Mucosa of rectum (tissue), 2 donors: Measurements from ENCODE around the gene FAM185A.

Experiments
- H3K27ac ChIP-seq, 2 donors: one replicate each; pipeline ENCODE4 v1.7.0; 2013; ENCODE audit warnings: inconsistent platforms in 2 of 2, low read depth in 2 of 2, low read length in 2 of 2
- H3K27me3 ChIP-seq, 2 donors: one replicate each; pipeline ENCODE4 v1.7.0; 2013; ENCODE audit warnings: low read length in 2 of 2; ENCODE audit not compliant: control insufficient read depth in 2 of 2, insufficient read depth in 2 of 2
- H3K36me3 ChIP-seq, 2 donors: one replicate each; pipeline ENCODE4 v1.7.0; 2013; ENCODE audit warnings: low read length in 2 of 2; ENCODE audit not compliant: control insufficient read depth in 2 of 2, insufficient read depth in 2 of 2
- H3K4me1 ChIP-seq, 2 donors: one replicate each; pipeline ENCODE4 v1.7.0; 2013; ENCODE audit warnings: low read length in 2 of 2, mild to moderate bottlenecking in 1 of 2; ENCODE audit not compliant: control insufficient read depth in 2 of 2, insufficient read depth in 2 of 2
- H3K4me3 ChIP-seq, 2 donors: one replicate each; pipeline ENCODE4 v1.7.0; 2013; ENCODE audit warnings: low read length in 2 of 2
- H3K9ac ChIP-seq, 2 donors: one replicate each; pipeline ENCODE4 v1.7.0; 2013; ENCODE audit warnings: low read length in 2 of 2, low read depth in 1 of 2, mild to moderate bottlenecking in 1 of 2
- H3K9me3 ChIP-seq, 2 donors: one replicate each; pipeline ENCODE4 v1.7.0; 2013; ENCODE audit warnings: low read length in 2 of 2; ENCODE audit not compliant: control insufficient read depth in 2 of 2
- donor health status: healthy.
- donor health status: Normal muscosa, but diverticular disease.

Gene FAM185A

GRCh38 chr7:102811942-102812678 is 63.3 kb downstream of the FAM185A start:
- H3K27ac ChIP-seq, result no peak overlapping the region
- H3K4me3 ChIP-seq, result no peak overlapping the region
- H3K27me3 ChIP-seq, result no peaks in the 10 kb centered on the region
- no peaks in the 10 kb centered on the region for H3K9me3 ChIP-seq
- no peaks in the 10 kb centered on the region for H3K4me1 ChIP-seq
- H3K36me3 ChIP-seq, result peaks cover 3 to 4% of the 10 kb centered on the region in 2 donors
- H3K9ac ChIP-seq, result no peak overlapping the region

GRCh38 chr7:102813191-102814024 is 64.6 kb downstream of the FAM185A start:
- Histone ChIP-seq H3K4me1 (no peaks in the 10 kb centered on the region), H3K27ac (no peak overlapping the region), H3K36me3 (peaks cover under 1 to 3% of the 10 kb centered on the region in 2 donors), H3K4me3 (no peak overlapping the region), H3K9ac (no peak overlapping the region), H3K27me3 (no peaks in the 10 kb centered on the region), H3K9me3 (no peaks in the 10 kb centered on the region)

GRCh38 chr7:102814025-102814471 is 65.2 kb downstream of the FAM185A start:
- no peaks in the 10 kb centered on the region for H3K36me3 ChIP-seq
- H3K4me3 ChIP-seq, result no peak overlapping the region
- H3K9ac ChIP-seq, result no peak overlapping the region
- H3K27me3 ChIP-seq, result no peaks in the 10 kb centered on the region
- H3K27ac ChIP-seq, result no peak overlapping the region
- no peaks in the 10 kb centered on the region for H3K4me1 ChIP-seq
- no peaks in the 10 kb centered on the region for H3K9me3 ChIP-seq

- H3K9me3 ChIP-seq, result no peaks in the 10 kb centered on the region
- H3K36me3 ChIP-seq, result no peaks in the 10 kb centered on the region
- H3K4me3 ChIP-seq, result no peak overlapping the region
- no peaks in the 10 kb centered on the region for H3K4me1 ChIP-seq
- H3K27me3 ChIP-seq, result no peaks in the 10 kb centered on the region
- H3K27ac ChIP-seq, result no peak overlapping the region
- H3K9ac ChIP-seq, result no peak overlapping the region
Measured at GRCh38 chr7:102817616-102818573, 69.1 kb downstream of the FAM185A start.

GRCh38 chr7:102819151-102819550 is 70.4 kb downstream of the FAM185A start:
- no peaks in the 10 kb centered on the region for H3K36me3 ChIP-seq
- no peaks in the 10 kb centered on the region for H3K4me1 ChIP-seq
- H3K4me3 ChIP-seq, result no peak overlapping the region
- H3K9me3 ChIP-seq, result no peaks in the 10 kb centered on the region
- no peaks in the 10 kb centered on the region for H3K27me3 ChIP-seq
- no peak overlapping the region for H3K27ac ChIP-seq
- H3K9ac ChIP-seq, result no peak overlapping the region

GRCh38 chr7:102821994-102822747 is 73.4 kb downstream of the FAM185A start:
- Histone ChIP-seq H3K27ac (no peak overlapping the region), H3K9me3 (no peaks in the 10 kb centered on the region), H3K27me3 (no peaks in the 10 kb centered on the region), H3K9ac (no peak overlapping the region), H3K36me3 (peaks cover 3% of the 10 kb centered on the region in 2 donors), H3K4me1 (no peaks in the 10 kb centered on the region), H3K4me3 (no peak overlapping the region)

GRCh38 chr7:102823390-102824119 is 74.8 kb downstream of the FAM185A start:
- peaks cover 3 to 5% of the 10 kb centered on the region in 2 donors for H3K36me3 ChIP-seq
- H3K4me1 ChIP-seq, result no peaks in the 10 kb centered on the region
- no peaks in the 10 kb centered on the region for H3K27me3 ChIP-seq
- no peak overlapping the region for H3K4me3 ChIP-seq
- no peak overlapping the region for H3K9ac ChIP-seq
- H3K27ac ChIP-seq, result no peak overlapping the region
- no peaks in the 10 kb centered on the region for H3K9me3 ChIP-seq

GRCh38 chr7:102828286-102828685 is 79.5 kb downstream of the FAM185A start:
- no peak overlapping the region for H3K4me3 ChIP-seq
- H3K36me3 ChIP-seq, result peaks cover 3 to 16% of the 10 kb centered on the region in 2 donors
- no peaks in the 10 kb centered on the region for H3K9me3 ChIP-seq
- H3K27me3 ChIP-seq, result no peaks in the 10 kb centered on the region
- no peak overlapping the region for H3K27ac ChIP-seq
- no peaks in the 10 kb centered on the region for H3K4me1 ChIP-seq
- H3K9ac ChIP-seq, result no peak overlapping the region

- Histone ChIP-seq H3K4me3 (no peak overlapping the region), H3K27ac (no peak overlapping the region), H3K9ac (no peak overlapping the region), H3K27me3 (no peaks in the 10 kb centered on the region), H3K4me1 (no peaks in the 10 kb centered on the region), H3K36me3 (peaks cover 3 to 16% of the 10 kb centered on the region in 2 donors), H3K9me3 (no peaks in the 10 kb centered on the region)
Measured at GRCh38 chr7:102829075-102829474, 80.3 kb downstream of the FAM185A start.
